ENCODE data around the gene MOCOS. TPM values are rescaled to one million over a fixed set of nuclear protein-coding genes. Genes with fewer than 3 reads are reported as not detected.
"Not testable (repeated sequence)": the region's sequence is repeated elsewhere in the genome, so short reads cannot be mapped to it uniquely, and the experiment has no call there.

Gene MOCOS
- polyA plus RNA-seq, 2 donors, result 1.2 to 4.2 TPM

GRCh38 chr18:36211612-36212065 is 24.3 kb downstream of the MOCOS start:
- Histone ChIP-seq H3K27me3 (ENCODE audit: control insufficient read depth in 1 of 2, insufficient read depth in 2 of 2, low read length in 2 of 2) (no peaks in the 10 kb centered on the region), H3K9me3 (ENCODE audit: control insufficient read depth in 2 of 2, insufficient read depth in 1 of 2, low read depth in 1 of 2, low read length in 1 of 2) (no peaks in the 10 kb centered on the region), H3K27ac (ENCODE audit: low read depth in 2 of 2, low read length in 1 of 2) (no peak overlapping the region), H3K4me3 (ENCODE audit: low read depth in 1 of 2, low read length in 2 of 2) (no peak overlapping the region), H3K4me1 (ENCODE audit: control insufficient read depth in 2 of 2, insufficient read depth in 2 of 2, low read length in 1 of 2) (peaks cover 0 to 3% of the 10 kb centered on the region in 2 donors), H3K36me3 (ENCODE audit: control insufficient read depth in 2 of 2, insufficient read depth in 2 of 2, low read length in 1 of 2) (peaks cover 4 to 6% of the 10 kb centered on the region in 2 donors)
- WGBS, 2 donors, result 68 to 73% methylated on average over 6 of the region's 6 CpGs

- Histone ChIP-seq H3K4me1 (ENCODE audit: control insufficient read depth in 2 of 2, insufficient read depth in 2 of 2, low read length in 1 of 2) (peaks cover 0 to 3% of the 10 kb centered on the region in 2 donors), H3K36me3 (ENCODE audit: control insufficient read depth in 2 of 2, insufficient read depth in 2 of 2, low read length in 1 of 2) (peaks cover 4 to 6% of the 10 kb centered on the region in 2 donors), H3K27me3 (ENCODE audit: control insufficient read depth in 1 of 2, insufficient read depth in 2 of 2, low read length in 2 of 2) (no peaks in the 10 kb centered on the region), H3K9me3 (ENCODE audit: control insufficient read depth in 2 of 2, insufficient read depth in 1 of 2, low read depth in 1 of 2, low read length in 1 of 2) (no peaks in the 10 kb centered on the region), H3K4me3 (ENCODE audit: low read depth in 1 of 2, low read length in 2 of 2) (no peak overlapping the region), H3K27ac (ENCODE audit: low read depth in 2 of 2, low read length in 1 of 2) (no peak overlapping the region)
- WGBS, 2 donors, result 74% methylated on average over 13 of the region's 13 CpGs
Measured at GRCh38 chr18:36212301-36213171, 25.2 kb downstream of the MOCOS start.

GRCh38 chr18:36214811-36215210 is 27.5 kb downstream of the MOCOS start:
- peaks cover 0 to 3% of the 10 kb centered on the region in 2 donors for H3K4me1 ChIP-seq (ENCODE audit: control insufficient read depth in 2 of 2, insufficient read depth in 2 of 2, low read length in 1 of 2)
- no peak overlapping the region for H3K27ac ChIP-seq (ENCODE audit: low read depth in 2 of 2, low read length in 1 of 2)
- no peaks in the 10 kb centered on the region for H3K27me3 ChIP-seq (ENCODE audit: control insufficient read depth in 1 of 2, insufficient read depth in 2 of 2, low read length in 2 of 2)
- H3K9me3 ChIP-seq (ENCODE audit: control insufficient read depth in 2 of 2, insufficient read depth in 1 of 2, low read depth in 1 of 2, low read length in 1 of 2), result no peaks in the 10 kb centered on the region
- no peak overlapping the region for H3K4me3 ChIP-seq (ENCODE audit: low read depth in 1 of 2, low read length in 2 of 2)
- peaks cover 4 to 8% of the 10 kb centered on the region in 2 donors for H3K36me3 ChIP-seq (ENCODE audit: control insufficient read depth in 2 of 2, insufficient read depth in 2 of 2, low read length in 1 of 2)
- WGBS, 2 donors, result 90 to 91% methylated on average over 8 of the region's 8 CpGs

GRCh38 chr18:36215577-36215976 is 28.3 kb downstream of the MOCOS start:
- H3K9me3 ChIP-seq (ENCODE audit: control insufficient read depth in 2 of 2, insufficient read depth in 1 of 2, low read depth in 1 of 2, low read length in 1 of 2), result no peaks in the 10 kb centered on the region
- no peak overlapping the region for H3K4me3 ChIP-seq (ENCODE audit: low read depth in 1 of 2, low read length in 2 of 2)
- WGBS, 2 donors, result 83% methylated on average over 9 of the region's 9 CpGs
- peaks cover 4 to 8% of the 10 kb centered on the region in 2 donors for H3K36me3 ChIP-seq (ENCODE audit: control insufficient read depth in 2 of 2, insufficient read depth in 2 of 2, low read length in 1 of 2)
- no peak overlapping the region for H3K27ac ChIP-seq (ENCODE audit: low read depth in 2 of 2, low read length in 1 of 2)
- peaks cover 0 to 3% of the 10 kb centered on the region in 2 donors for H3K4me1 ChIP-seq (ENCODE audit: control insufficient read depth in 2 of 2, insufficient read depth in 2 of 2, low read length in 1 of 2)
- H3K27me3 ChIP-seq (ENCODE audit: control insufficient read depth in 1 of 2, insufficient read depth in 2 of 2, low read length in 2 of 2), result no peaks in the 10 kb centered on the region

GRCh38 chr18:36217348-36217747 is 30.1 kb downstream of the MOCOS start:
- WGBS, 2 donors, result 75 to 84% methylated on average over 3 of the region's 3 CpGs
- H3K9me3 ChIP-seq (ENCODE audit: control insufficient read depth in 2 of 2, insufficient read depth in 1 of 2, low read depth in 1 of 2, low read length in 1 of 2), result no peaks in the 10 kb centered on the region

GRCh38 chr18:36229188-36229587 is 41.9 kb downstream of the MOCOS start:
- WGBS, 2 donors, result 71 to 75% methylated on average over 1 of the region's 1 CpG
- H3K4me3 ChIP-seq (ENCODE audit: low read depth in 1 of 2, low read length in 2 of 2), result no peak overlapping the region
- no peaks in the 10 kb centered on the region for H3K4me1 ChIP-seq (ENCODE audit: control insufficient read depth in 2 of 2, insufficient read depth in 2 of 2, low read length in 1 of 2)
- H3K9me3 ChIP-seq (ENCODE audit: control insufficient read depth in 2 of 2, insufficient read depth in 1 of 2, low read depth in 1 of 2, low read length in 1 of 2), result peaks cover 0 to 6% of the 10 kb centered on the region in 2 donors
- no peaks in the 10 kb centered on the region for H3K36me3 ChIP-seq (ENCODE audit: control insufficient read depth in 2 of 2, insufficient read depth in 2 of 2, low read length in 1 of 2)
- H3K27ac ChIP-seq (ENCODE audit: low read depth in 2 of 2, low read length in 1 of 2), result no peak overlapping the region
- no peaks in the 10 kb centered on the region for H3K27me3 ChIP-seq (ENCODE audit: control insufficient read depth in 1 of 2, insufficient read depth in 2 of 2, low read length in 2 of 2)

More at GRCh38 chr18:36217348-36217747, 30.1 kb downstream of the MOCOS start:
- H3K4me1 ChIP-seq (ENCODE audit: control insufficient read depth in 2 of 2, insufficient read depth in 2 of 2, low read length in 1 of 2), result no peaks in the 10 kb centered on the region
- H3K27ac ChIP-seq (ENCODE audit: low read depth in 2 of 2, low read length in 1 of 2), result no peak overlapping the region
- no peak overlapping the region for H3K4me3 ChIP-seq (ENCODE audit: low read depth in 1 of 2, low read length in 2 of 2)
- no peaks in the 10 kb centered on the region for H3K27me3 ChIP-seq (ENCODE audit: control insufficient read depth in 1 of 2, insufficient read depth in 2 of 2, low read length in 2 of 2)
- H3K36me3 ChIP-seq (ENCODE audit: control insufficient read depth in 2 of 2, insufficient read depth in 2 of 2, low read length in 1 of 2), result peaks cover 2 to 8% of the 10 kb centered on the region in 2 donors

GRCh38 chr18:36240510-36240909 is 53.2 kb downstream of the MOCOS start:
- not testable (repeated sequence) for H3K9me3 ChIP-seq (ENCODE audit: control insufficient read depth in 2 of 2, insufficient read depth in 1 of 2, low read depth in 1 of 2, low read length in 1 of 2); H3K36me3 ChIP-seq (ENCODE audit: control insufficient read depth in 2 of 2, insufficient read depth in 2 of 2, low read length in 1 of 2); H3K27me3 ChIP-seq (ENCODE audit: control insufficient read depth in 1 of 2, insufficient read depth in 2 of 2, low read length in 2 of 2); H3K4me3 ChIP-seq (ENCODE audit: low read depth in 1 of 2, low read length in 2 of 2); H3K4me1 ChIP-seq (ENCODE audit: control insufficient read depth in 2 of 2, insufficient read depth in 2 of 2, low read length in 1 of 2); H3K27ac ChIP-seq (ENCODE audit: low read depth in 2 of 2, low read length in 1 of 2)
- 63 to 82% methylated on average over 4 to 15 of the region's 15 CpGs for WGBS, 2 donors

- H3K27ac ChIP-seq (ENCODE audit: low read depth in 2 of 2, low read length in 1 of 2), result no peak overlapping the region
- 90 to 94% methylated on average over 6 of the region's 6 CpGs for WGBS, 2 donors
- H3K9me3 ChIP-seq (ENCODE audit: control insufficient read depth in 2 of 2, insufficient read depth in 1 of 2, low read depth in 1 of 2, low read length in 1 of 2), result no peaks in the 10 kb centered on the region
- no peaks in the 10 kb centered on the region for H3K4me1 ChIP-seq (ENCODE audit: control insufficient read depth in 2 of 2, insufficient read depth in 2 of 2, low read length in 1 of 2)
- no peaks in the 10 kb centered on the region for H3K36me3 ChIP-seq (ENCODE audit: control insufficient read depth in 2 of 2, insufficient read depth in 2 of 2, low read length in 1 of 2)
- H3K27me3 ChIP-seq (ENCODE audit: control insufficient read depth in 1 of 2, insufficient read depth in 2 of 2, low read length in 2 of 2), result no peaks in the 10 kb centered on the region
- H3K4me3 ChIP-seq (ENCODE audit: low read depth in 1 of 2, low read length in 2 of 2), result no peak overlapping the region
Measured at GRCh38 chr18:36241831-36242230, 54.5 kb downstream of the MOCOS start.

- 93 to 94% methylated on average over 1 of the region's 1 CpG for WGBS, 2 donors
- Histone ChIP-seq H3K4me1 (ENCODE audit: control insufficient read depth in 2 of 2, insufficient read depth in 2 of 2, low read length in 1 of 2) (no peaks in the 10 kb centered on the region), H3K4me3 (ENCODE audit: low read depth in 1 of 2, low read length in 2 of 2) (no peak overlapping the region), H3K9me3 (ENCODE audit: control insufficient read depth in 2 of 2, insufficient read depth in 1 of 2, low read depth in 1 of 2, low read length in 1 of 2) (no peaks in the 10 kb centered on the region), H3K27me3 (ENCODE audit: control insufficient read depth in 1 of 2, insufficient read depth in 2 of 2, low read length in 2 of 2) (no peaks in the 10 kb centered on the region), H3K36me3 (ENCODE audit: control insufficient read depth in 2 of 2, insufficient read depth in 2 of 2, low read length in 1 of 2) (no peaks in the 10 kb centered on the region), H3K27ac (ENCODE audit: low read depth in 2 of 2, low read length in 1 of 2) (no peak overlapping the region)
Measured at GRCh38 chr18:36247036-36247435, 59.7 kb downstream of the MOCOS start.

- Histone ChIP-seq H3K36me3 (ENCODE audit: control insufficient read depth in 2 of 2, insufficient read depth in 2 of 2, low read length in 1 of 2) (no peaks in the 10 kb centered on the region), H3K27ac (ENCODE audit: low read depth in 2 of 2, low read length in 1 of 2) (no peak overlapping the region), H3K27me3 (ENCODE audit: control insufficient read depth in 1 of 2, insufficient read depth in 2 of 2, low read length in 2 of 2) (no peaks in the 10 kb centered on the region), H3K4me3 (ENCODE audit: low read depth in 1 of 2, low read length in 2 of 2) (no peak overlapping the region), H3K4me1 (ENCODE audit: control insufficient read depth in 2 of 2, insufficient read depth in 2 of 2, low read length in 1 of 2) (no peaks in the 10 kb centered on the region), H3K9me3 (ENCODE audit: control insufficient read depth in 2 of 2, insufficient read depth in 1 of 2, low read depth in 1 of 2, low read length in 1 of 2) (no peaks in the 10 kb centered on the region)
Measured at GRCh38 chr18:36249392-36249791, 62.1 kb downstream of the MOCOS start.

Data from esophagus (tissue), 2 donors.